BE2C (cell line): Measurements from ENCODE around the gene TLE4.
A peak's percentile ranks its signal among the peaks of the same experiment; 100 is the strongest.

Source experiments
- DNase-seq: peaks from one replicate; pipeline ENCODE4 v3.0.0-alpha.2; 2020
- H3K27me3 ChIP-seq: fragments of 250-450 bp; sonication (Bioruptor Pico); 2 replicates; pipeline ENCODE4 v1.5.1; 2020; ENCODE audit warnings: mild to moderate bottlenecking
- H3K36me3 ChIP-seq: fragments of 250-450 bp; sonication (Bioruptor Pico); 2 replicates; pipeline ENCODE4 v1.5.1; 2020; ENCODE audit warnings: mild to moderate bottlenecking
- H3K4me1 ChIP-seq: fragments of 250-450 bp; sonication (Bioruptor Pico); 2 replicates; pipeline ENCODE4 v1.5.1; 2020
- H3K4me3 ChIP-seq: 2 replicates; pipeline ENCODE4 v1.5.1; 2011; ENCODE audit warnings: low read depth, low read length
- H3K9me3 ChIP-seq: fragments of 250-450 bp; sonication (Bioruptor Pico); 2 replicates; pipeline ENCODE4 v1.5.1; 2020
- TF ChIP-seq, protein P1 (sequence below): IDR thresholded peaks from 2 replicates; pipeline ENCODE4 v1.5.1; 2012; ENCODE audit warnings: mild to moderate bottlenecking, low read depth, low read length

TLE4 gene

DNA sequence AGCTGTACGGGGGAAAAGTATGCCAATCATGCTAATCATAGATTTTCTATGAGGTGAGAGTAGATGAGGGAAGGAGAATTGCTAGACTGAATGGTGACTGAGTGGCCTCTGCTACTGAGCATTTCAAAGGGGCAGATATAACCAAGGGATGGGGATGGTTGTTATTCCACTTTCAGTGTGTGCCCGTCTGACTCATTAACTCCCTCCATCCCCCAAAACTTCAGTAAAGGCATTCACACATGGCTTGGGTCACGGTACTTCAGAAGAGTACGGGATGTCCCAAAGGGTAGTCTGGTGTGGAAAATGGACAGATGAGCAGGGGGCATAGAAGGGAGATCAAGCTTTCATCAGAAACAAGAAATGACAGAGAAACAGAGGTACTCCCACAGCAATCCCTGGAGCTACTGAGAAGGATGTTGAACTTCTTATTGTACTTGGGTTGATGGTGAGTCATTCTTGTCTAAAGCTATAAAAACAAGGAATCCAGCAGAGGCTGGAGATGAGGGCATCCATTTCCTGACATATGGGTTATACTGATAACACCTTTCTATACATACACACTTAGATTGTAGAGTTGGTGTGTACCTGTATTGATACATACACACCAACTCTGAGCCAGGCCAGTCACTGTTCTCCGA is 8.9 kb upstream of the TLE4 start:
- no peaks in the 10 kb centered on the region for H3K36me3 ChIP-seq
- TF ChIP-seq, protein P1, sequence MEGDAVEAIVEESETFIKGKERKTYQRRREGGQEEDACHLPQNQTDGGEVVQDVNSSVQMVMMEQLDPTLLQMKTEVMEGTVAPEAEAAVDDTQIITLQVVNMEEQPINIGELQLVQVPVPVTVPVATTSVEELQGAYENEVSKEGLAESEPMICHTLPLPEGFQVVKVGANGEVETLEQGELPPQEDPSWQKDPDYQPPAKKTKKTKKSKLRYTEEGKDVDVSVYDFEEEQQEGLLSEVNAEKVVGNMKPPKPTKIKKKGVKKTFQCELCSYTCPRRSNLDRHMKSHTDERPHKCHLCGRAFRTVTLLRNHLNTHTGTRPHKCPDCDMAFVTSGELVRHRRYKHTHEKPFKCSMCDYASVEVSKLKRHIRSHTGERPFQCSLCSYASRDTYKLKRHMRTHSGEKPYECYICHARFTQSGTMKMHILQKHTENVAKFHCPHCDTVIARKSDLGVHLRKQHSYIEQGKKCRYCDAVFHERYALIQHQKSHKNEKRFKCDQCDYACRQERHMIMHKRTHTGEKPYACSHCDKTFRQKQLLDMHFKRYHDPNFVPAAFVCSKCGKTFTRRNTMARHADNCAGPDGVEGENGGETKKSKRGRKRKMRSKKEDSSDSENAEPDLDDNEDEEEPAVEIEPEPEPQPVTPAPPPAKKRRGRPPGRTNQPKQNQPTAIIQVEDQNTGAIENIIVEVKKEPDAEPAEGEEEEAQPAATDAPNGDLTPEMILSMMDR = no peak
- H3K4me3 ChIP-seq = no peak overlapping the region
- peaks cover 22% of the 10 kb centered on the region for H3K4me1 ChIP-seq
- DNase-seq = no peak
- no peaks in the 10 kb centered on the region for H3K9me3 ChIP-seq
- no peaks in the 10 kb centered on the region for H3K27me3 ChIP-seq

DNA sequence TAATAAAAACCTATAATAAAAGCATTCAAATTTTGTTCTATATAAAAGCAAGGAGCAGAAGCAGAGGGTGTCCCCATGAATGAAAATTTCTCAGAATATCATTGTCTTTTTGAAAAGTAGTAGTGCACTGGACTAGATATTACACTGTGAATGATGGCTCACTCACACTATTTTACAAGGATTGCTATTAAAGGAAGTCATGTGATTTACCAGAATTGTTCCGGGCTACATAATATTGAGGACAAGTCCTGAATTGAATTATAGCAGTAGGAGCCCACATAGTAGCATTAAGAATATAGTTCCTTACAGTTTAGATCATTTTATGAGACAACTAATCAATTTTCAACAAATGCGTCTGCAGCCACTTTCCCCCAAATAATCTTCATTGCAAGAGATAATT is 7.7 kb upstream of the TLE4 start:
- DNase-seq = no peak
- H3K27me3 ChIP-seq = no peaks in the 10 kb centered on the region
- no peaks in the 10 kb centered on the region for H3K9me3 ChIP-seq
- H3K4me3 ChIP-seq = no peak overlapping the region
- TF ChIP-seq, protein P1 = no peak
- H3K4me1 ChIP-seq = peaks cover 22% of the 10 kb centered on the region
- no peaks in the 10 kb centered on the region for H3K36me3 ChIP-seq

DNA sequence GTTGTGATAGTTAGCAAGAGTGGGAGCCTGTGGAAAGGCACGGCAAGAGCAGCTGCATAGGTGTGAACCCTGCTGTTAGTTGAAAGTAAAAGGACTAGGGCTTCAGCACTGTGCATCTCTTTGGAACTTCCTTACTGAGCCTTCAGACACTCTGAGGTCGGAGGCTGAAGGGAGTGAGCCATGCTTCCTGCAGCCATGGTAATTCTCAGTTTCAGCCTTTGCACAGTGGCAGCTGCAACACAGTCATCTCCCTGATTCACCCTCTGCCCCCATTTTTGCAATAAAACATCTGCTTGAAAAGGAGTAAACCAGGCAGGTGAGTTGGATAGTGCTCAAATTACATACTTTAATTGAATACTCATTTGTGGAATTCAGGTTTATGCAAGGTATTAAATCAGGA is 6.5 kb upstream of the TLE4 start:
- Histone ChIP-seq H3K9me3 (no peaks in the 10 kb centered on the region), H3K4me1 (peaks cover 13% of the 10 kb centered on the region), H3K27me3 (peaks cover 5% of the 10 kb centered on the region; the same call in 1 of the 2 replicates), H3K4me3 (no peak overlapping the region), H3K36me3 (no peaks in the 10 kb centered on the region)
- DNase-seq = no peak
- TF ChIP-seq, protein P1 = no peak

DNA sequence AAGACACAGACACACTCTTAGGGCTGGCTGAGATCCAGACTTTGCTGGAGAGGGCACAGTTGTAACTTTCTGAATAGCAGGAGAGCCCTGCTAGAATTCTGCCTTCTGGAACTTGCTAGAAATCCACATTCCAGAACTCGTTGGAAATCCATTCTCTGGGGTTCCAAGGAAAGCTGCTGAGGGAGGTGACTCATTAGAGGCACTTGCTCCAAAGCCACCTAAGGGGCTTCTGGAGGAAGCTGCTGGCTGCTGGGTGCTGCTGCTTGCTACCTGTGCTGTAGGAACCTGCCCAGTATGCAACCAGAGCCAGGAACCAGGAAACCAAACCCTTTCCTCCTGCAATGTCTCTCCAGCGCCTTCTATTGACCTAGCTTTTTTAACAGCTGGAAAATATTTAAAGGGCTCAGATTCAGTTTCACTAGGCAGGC is 4.1 kb upstream of the TLE4 start:
- H3K27me3 ChIP-seq = peaks cover 7% of the 10 kb centered on the region; the same call in 1 of the 2 replicates
- no peaks in the 10 kb centered on the region for H3K9me3 ChIP-seq
- H3K4me3 ChIP-seq = no peak overlapping the region
- DNase-seq = no peak
- H3K4me1 ChIP-seq = peaks cover 7% of the 10 kb centered on the region
- TF ChIP-seq, protein P1 = peak; percentile 29
- no peaks in the 10 kb centered on the region for H3K36me3 ChIP-seq

DNA sequence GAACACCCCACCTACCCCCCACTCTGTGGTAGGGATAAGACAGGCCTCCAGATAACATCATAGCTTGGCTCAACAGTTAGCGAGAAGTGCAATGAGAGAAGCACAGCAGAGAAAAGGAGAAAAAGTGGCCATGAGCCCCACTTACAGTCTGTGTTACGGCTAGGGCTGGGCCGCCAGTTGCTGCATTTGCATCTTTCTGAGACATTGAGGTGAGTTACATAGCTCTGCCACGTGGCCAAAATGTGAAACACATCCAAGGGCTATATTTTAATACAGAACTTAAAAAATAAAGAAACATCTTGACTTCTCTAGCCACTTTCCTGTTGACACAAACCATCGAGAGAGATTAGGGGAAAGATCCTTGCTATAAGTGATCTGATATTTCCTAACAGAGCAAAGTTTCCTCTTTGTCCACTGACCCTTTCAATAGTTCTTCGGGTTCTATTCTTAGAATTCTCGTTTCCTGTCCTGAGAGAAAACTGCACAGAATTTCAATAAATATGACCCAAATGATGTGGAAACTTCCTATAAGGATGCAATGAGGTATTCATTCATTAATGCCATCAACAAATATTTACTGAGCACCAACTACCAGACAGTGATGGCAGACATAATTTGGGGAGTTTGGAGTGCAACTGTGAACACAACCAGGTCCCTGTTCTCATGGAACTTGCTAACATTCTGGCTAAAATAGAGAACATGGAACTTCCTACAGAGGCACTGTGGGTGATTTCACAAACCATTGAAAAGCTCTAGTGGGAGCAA is 3.2 kb upstream of the TLE4 start:
- H3K27me3 ChIP-seq = peaks cover 7% of the 10 kb centered on the region; the same call in 1 of the 2 replicates
- no peaks in the 10 kb centered on the region for H3K9me3 ChIP-seq
- TF ChIP-seq, protein P1 = 0 out of 2 replicates have a peak, but pooled peaks have one; percentile 12
- no peak for DNase-seq
- no peak overlapping the region for H3K4me3 ChIP-seq
- peaks cover 7% of the 10 kb centered on the region for H3K4me1 ChIP-seq
- H3K36me3 ChIP-seq = no peaks in the 10 kb centered on the region
